ENCODE results near the gene HES7.
"Not testable (repeated sequence)": the region's sequence is repeated elsewhere in the genome, so short reads cannot be mapped to it uniquely, and the experiment has no call there.

The HES7 gene

GRCh38 chr17:8091033-8091687, 32.7 kb downstream of the HES7 start:
- FAIRE-seq = no peak

GRCh38 chr17:8089728-8090127, 34.2 kb downstream of the HES7 start:
- FAIRE-seq = no peak

GRCh38 chr17:8087952-8088230, 36.0 kb downstream of the HES7 start:
- FAIRE-seq = no peak

DNA sequence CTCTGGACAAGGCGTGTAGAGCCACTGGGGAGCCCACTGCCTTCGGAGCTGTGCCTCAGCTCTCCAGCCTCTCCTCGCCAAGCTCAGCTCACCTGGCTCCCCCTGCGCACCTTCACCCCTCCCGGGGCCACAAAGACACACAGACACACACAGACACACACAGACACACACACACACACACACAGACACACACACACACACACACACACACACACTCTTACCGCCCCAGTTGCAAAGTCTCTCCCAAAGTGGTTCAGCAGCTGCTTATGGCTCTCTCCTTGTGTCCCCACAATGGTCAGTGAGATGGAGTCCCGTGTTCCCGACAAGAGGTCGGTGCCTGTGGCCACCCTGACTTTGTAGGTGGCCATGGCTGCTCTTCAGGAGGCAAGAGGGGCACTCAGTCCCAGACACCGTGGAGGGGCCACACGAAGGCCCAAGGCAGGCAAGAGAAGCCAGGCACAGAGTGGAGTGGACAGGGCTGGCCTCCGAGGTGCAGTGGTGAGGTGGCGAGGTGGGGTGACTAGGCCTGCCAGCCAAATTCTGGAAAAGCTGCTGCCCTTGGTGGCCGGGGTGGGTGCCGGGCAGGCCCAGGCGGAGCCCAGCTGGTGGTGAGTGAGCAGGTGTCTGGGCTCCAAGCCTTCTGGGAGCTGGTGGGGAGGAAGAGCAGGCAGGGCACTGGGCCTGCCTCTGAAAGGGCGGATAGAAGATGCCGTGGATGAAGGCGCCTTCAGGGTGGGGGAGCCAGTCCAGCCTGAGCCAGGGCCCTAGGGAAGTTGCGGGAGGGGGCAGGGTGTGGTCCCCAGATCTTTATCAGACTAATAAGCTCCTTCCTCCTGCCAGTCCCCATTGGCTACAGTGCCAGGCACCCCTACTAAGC, 36.6 kb downstream of the HES7 start, which contains the start of gene ALOX12B:
TSS of gene ALOX12B (minus strand) at position 642 of the 877 bp plus-strand sequence. CDS start at position 368, 274 bp downstream.
- no peak for FAIRE-seq

- no peak for FAIRE-seq
These were observed 39.7 kb downstream of the HES7 start for GRCh38 chr17:8084250-8084649.

DNA sequence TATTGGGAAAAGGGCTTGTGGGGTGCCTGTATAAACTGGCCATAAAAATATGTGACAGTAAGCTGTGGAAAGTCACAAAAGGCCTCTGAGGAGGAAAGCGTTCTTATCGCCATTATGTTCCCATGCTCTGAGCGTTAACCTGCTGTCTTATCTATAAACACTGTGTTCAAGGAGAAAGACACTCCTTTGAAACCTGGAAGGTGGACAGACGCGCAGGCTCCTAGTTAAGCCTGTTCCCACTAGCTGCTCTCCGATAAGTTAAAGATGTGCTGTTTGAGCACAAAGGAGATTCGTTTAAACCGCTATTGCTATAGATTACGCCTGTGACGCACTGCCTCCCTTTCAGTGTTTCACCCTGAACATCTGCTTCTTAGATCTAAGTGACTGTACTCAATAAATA, 41.6 kb downstream of the HES7 start:
- no peak for FAIRE-seq

DNA sequence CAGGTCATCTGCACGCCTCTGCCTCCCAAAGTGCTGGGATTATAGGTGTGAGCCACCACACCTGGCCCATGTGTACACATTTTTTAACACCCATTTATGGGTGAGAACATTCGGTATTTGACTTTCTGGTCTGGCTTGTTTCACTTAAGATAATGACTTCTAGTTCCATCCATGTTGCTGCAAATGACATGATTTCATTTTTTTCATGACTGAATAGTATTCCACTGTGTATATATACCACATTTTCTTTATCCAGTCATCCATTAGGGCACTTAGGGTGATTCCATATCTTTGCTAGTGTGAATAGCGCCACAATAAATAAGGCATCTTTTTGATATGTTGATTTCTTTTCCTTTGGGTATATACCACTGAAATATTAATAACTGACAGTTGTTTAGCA, 42.0 kb downstream of the HES7 start:
- FAIRE-seq = no peak

DNA sequence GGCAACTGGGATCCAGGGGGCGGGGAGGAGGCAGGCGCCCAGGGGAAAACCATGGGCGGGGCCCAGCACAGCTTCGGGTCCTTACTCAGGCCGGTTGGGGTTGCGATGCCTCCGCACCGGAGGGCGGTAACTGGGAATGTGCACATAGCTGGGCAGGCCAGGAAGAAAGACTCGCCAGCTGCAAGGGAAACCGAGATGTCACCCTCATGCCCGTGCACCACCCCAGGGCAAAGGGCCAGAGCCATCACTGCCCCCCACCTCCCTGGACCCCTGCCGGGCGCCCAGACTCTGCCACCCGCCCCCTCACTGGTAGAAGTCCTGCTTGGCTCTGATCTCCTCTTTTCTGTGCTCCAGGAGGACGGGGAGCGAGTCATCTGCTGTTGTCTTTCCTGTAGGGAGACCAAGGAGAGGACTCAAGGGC, 43.1 kb downstream of the HES7 start:
- no peak for FAIRE-seq

DNA sequence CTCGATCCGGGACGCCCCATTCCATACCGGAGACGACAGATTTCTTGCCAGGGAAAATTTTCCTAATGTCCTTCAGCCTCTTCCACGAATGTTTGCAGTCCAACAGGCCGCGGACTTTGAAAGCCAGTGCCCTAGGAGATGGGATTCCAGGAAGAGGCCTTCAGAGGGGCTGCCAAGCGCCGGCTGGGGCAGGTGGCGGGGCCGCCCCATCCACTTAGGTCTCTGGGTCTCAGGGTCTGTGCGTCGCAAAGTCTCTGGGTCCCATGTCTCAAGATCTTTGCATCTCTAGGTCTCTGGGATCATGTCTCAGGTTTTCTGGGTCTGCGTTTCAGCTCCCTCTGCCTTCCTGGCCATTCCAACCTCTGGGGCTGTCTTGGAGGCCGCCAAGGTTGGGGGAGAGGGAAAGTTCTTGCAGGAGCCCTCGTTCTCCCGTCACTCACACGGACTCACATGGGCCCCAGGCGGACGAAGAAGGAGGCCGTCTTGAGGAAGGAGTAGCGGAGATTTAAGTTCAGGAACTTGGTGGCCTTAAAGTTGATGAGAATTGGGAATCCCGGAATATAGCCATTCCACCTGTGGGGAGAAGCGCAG, 43.6 kb downstream of the HES7 start:
- no peak for FAIRE-seq

GRCh38 chr17:8079291-8080207, 44.4 kb downstream of the HES7 start:
- no peak for FAIRE-seq

DNA sequence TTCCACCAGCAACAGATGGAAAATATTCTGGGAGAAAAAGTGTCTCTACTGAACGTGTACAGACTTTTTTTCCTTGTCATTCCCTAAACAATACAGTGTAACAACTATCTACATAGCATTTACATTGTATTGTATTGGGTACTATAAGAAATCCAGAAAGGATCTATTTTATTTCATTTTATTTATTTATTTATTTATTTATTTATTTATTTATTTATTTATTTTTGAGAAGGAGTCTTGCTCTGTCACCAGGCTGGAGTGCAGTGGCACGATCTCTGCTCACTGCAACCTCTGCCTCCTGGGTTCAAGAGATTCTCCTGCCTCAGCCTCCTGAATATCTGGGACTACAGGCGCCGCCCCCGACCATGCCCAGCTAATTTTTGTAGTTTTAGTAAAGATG, 46.0 kb downstream of the HES7 start:
- FAIRE-seq = not testable (repeated sequence)

DNA sequence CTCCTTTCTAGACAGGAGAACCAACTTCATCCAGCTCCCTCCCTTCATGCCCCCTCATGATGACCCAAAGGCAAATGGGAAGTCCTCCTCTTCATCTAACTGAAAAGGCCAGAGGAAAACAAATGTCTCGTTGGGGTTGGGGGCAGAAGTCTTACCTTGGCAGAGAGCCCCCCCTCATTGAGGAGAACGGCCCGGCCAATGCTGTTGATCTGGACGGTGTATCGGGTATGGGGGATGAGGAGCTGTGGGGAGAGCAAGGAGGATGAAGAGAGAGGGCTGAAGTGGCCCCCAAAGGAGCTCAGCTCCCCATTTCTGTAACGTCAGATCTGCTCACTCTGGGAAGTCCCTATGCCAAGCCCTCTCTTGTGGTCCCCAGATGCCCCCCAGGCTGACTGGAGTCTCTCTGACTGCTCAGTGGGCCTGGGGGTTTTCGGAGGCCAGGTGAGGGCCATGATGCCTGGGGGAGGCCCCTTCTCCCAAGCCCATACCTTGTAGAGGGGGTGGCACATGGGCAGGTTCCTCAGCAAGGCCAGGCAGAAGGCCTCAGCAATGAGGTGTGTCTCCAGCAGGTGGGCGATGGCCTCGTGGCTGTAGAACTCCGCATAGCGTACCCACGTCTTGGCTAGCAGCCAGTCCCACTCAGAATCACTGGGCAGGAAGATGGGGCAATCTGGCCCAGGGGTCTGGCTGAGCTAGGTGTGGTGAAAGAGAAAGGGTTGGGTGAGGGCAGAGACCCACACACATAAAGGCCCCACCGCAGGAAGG, 47.2 kb downstream of the HES7 start:
- FAIRE-seq = no peak

DNA sequence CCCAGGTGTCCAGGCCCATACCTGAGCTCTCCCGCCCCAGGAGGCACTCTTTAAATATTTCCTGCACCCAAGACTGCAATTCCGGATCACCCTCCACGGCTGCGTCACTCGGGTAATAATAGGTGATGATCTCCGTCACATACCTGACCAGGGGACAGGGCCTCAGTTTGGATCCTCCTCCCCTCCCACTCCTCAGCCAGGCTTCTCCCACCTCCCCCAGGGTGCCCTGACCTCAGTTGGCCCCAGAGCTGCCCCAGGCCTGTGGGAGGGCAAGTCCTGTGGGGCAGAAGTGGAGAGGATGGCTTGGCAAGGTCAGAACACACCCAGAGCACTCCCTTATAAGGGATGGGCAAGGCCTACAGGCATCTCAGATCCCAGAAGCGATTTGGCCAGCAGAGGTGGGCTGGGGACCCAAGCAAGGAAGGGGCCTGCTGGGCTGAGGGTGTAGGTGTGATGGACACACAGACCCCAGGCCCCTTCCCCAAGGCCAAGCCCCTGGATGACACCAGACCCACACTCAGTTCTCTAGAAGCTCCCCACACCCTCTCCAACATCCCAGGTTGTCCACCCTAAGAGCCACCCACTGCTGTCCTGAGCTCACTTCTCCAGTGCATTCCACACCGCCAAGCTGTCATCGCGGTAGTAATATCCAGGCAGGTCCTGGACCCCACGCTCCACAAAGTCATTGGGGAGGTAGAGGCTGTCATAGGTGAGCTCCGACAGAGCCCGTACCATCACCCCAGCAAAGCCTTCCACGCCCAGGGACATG, 48.1 kb downstream of the HES7 start:
- FAIRE-seq = no peak

DNA sequence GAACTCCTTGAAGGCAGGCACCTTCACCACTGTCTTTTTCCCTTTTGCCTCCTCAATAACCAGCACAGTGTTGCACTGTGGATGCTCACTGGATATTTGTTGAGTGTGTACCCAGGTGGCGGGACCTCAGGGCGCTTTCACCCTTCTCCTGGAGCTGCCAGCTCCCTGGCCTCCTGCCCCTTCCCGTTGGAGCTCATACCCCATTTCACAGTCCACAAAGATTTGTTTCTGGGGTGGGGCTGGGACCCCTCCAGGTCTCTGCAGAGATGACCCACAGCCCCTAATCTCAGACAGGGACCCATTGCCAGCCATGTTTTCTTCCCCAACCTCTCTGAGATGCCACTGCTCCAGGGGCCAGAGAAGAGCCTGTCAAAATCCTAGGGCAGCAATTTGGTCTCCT, 48.8 kb downstream of the HES7 start:
- FAIRE-seq = no peak

GRCh38 chr17:8074554-8074953, 49.4 kb downstream of the HES7 start:
- no peak for FAIRE-seq

- FAIRE-seq = no peak
These were observed 50.0 kb downstream of the HES7 start for GRCh38 chr17:8073627-8074484.

GRCh38 chr17:8072729-8073461, 51.0 kb downstream of the HES7 start:
- no peak for FAIRE-seq

DNA sequence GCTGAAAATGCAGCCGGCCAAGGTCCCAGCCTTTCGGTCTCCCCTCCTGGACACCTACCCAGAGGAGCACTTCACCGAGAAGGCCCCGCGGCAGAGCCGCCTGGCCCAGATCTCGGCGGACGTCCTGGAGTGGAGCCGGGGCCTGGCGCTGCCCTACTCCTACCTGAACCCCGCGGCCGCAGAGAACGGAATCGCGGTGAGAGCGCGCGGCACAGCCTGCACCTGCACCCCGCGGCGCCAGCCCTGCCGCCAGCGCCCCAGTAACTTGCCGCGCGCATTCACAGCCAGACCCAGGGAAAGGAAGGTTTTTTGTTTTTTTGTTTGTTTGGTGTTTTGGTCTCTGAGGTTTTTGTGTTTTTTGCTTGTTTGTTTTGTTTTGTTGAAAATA, 51.6 kb downstream of the HES7 start:
- no peak for FAIRE-seq

- FAIRE-seq = no peak
These were observed 52.4 kb downstream of the HES7 start for GRCh38 chr17:8071496-8071895.
